OCI-LY3 (cell line): ENCODE measurements around the gene CLMP.
A peak's percentile ranks its signal among the peaks of the same experiment; 100 is the strongest.

Source experiments
- H2AFZ ChIP-seq: fragments of 200-600, 300-600 bp; shearing (Covaris generic); 2 replicates; pipeline ENCODE4 v1.6.0; 2014; ENCODE audit warnings: antibody characterized with exemption, low read depth, low read length
- H3K27ac ChIP-seq: fragments of 200-600, 300-600 bp; sonication (generic); 2 replicates; pipeline ENCODE4 v1.5.1; 2014; ENCODE audit warnings: mild to moderate bottlenecking, low read length, moderate library complexity, mixed read lengths
- H3K27me3 ChIP-seq: fragments of 200-600, 300-600 bp; sonication (generic); 2 replicates; pipeline ENCODE4 v1.6.1; 2014; ENCODE audit warnings: low read depth, low read length, mixed read lengths
- H3K36me3 ChIP-seq: fragments of 200-600, 300-600 bp; sonication (generic); replicated peaks from 2 replicates; pipeline ENCODE3; 2014; ENCODE audit warnings: low read depth, low read length, mixed read lengths
- H3K4me1 ChIP-seq: fragments of 300-600, 200-600 bp; sonication (generic); 2 replicates; pipeline ENCODE4 v1.6.1; 2014; ENCODE audit warnings: low read length, mixed read lengths
- H3K4me2 ChIP-seq: fragments of 200-600, 300-600 bp; sonication (generic); 2 replicates; pipeline ENCODE4 v1.6.1; 2014; ENCODE audit warnings: low read length, mixed read lengths
- H3K4me3 ChIP-seq: fragments of 300-600, 200-600 bp; sonication (generic); 2 replicates; pipeline ENCODE4 v1.5.1; 2014; ENCODE audit warnings: antibody characterized with exemption, mild to moderate bottlenecking, low read length, moderate library complexity
- H3K79me2 ChIP-seq: fragments of 300-600, 200-600 bp; shearing (Covaris generic); 2 replicates; pipeline ENCODE4 v1.6.1; 2014; ENCODE audit warnings: mild to moderate bottlenecking, low read length, mixed read lengths
- H3K9ac ChIP-seq: fragments of 300-600, 200-600 bp; shearing (Covaris generic); 2 replicates; pipeline ENCODE4 v1.6.0; 2014; ENCODE audit warnings: mild to moderate bottlenecking, low read length, moderate library complexity
- H3K9me3 ChIP-seq: fragments of 200-600, 300-600 bp; shearing (Covaris generic); 2 replicates; pipeline ENCODE4 v1.6.1; 2014; ENCODE audit warnings: low read length, mixed read lengths; ENCODE audit not compliant: insufficient read depth
- H4K20me1 ChIP-seq: fragments of 200-600, 300-600 bp; sonication (generic); 2 replicates; pipeline ENCODE4 v1.6.1; 2016; ENCODE audit warnings: low read length, mixed read lengths; ENCODE audit not compliant: insufficient read depth
- EZH2phosphoT487 ChIP-seq: fragments of 200-600 bp; shearing (Covaris generic); IDR thresholded peaks from 2 replicates; pipeline ENCODE4 v1.6.1; 2018; ENCODE audit warnings: antibody characterized with exemption, mixed run types, low read depth
- TF ChIP-seq, protein P1 (sequence below): fragments of 200-600, 300-600 bp; sonication (generic); IDR thresholded peaks from 2 replicates; pipeline ENCODE4 v1.5.1; 2014; ENCODE audit warnings: antibody characterized with exemption, low read length, low read depth

The CLMP gene

DNA sequence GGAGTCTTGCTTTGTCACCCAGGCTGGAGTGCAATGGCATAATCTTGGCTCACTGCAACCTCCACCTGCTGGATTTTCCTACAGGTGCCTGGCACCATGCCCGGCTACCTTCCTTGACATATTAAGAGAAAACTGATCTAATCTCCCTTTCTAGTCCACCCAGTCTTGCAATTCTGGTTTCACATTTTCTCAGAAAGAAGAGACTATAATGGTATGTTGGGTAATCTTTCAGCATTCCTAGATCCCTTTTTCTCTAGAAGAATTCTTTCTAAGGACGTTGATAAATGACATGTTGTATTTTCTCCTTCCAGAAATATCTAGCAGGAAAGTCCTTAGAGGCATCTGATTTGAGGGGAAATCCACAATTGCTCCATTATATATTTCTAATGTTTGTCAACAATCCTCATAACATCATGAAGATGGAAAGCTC lies 122.7 kb downstream of the CLMP start:
- TF ChIP-seq, protein P1, sequence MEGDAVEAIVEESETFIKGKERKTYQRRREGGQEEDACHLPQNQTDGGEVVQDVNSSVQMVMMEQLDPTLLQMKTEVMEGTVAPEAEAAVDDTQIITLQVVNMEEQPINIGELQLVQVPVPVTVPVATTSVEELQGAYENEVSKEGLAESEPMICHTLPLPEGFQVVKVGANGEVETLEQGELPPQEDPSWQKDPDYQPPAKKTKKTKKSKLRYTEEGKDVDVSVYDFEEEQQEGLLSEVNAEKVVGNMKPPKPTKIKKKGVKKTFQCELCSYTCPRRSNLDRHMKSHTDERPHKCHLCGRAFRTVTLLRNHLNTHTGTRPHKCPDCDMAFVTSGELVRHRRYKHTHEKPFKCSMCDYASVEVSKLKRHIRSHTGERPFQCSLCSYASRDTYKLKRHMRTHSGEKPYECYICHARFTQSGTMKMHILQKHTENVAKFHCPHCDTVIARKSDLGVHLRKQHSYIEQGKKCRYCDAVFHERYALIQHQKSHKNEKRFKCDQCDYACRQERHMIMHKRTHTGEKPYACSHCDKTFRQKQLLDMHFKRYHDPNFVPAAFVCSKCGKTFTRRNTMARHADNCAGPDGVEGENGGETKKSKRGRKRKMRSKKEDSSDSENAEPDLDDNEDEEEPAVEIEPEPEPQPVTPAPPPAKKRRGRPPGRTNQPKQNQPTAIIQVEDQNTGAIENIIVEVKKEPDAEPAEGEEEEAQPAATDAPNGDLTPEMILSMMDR: no peak
- no peak for TF ChIP-seq EZH2phosphoT487
- Histone ChIP-seq H4K20me1 (no peaks in the 10 kb centered on the region), H3K36me3 (no peaks in the 10 kb centered on the region), H3K79me2 (no peaks in the 10 kb centered on the region), H3K4me2 (no peak overlapping the region), H3K9ac (no peak overlapping the region), H3K4me1 (peaks cover 36% of the 10 kb centered on the region), H3K9me3 (no peaks in the 10 kb centered on the region), H3K4me3 (no peak overlapping the region), H3K27ac (no peak overlapping the region), H2AFZ (no peak overlapping the region), H3K27me3 (no peaks in the 10 kb centered on the region)

DNA sequence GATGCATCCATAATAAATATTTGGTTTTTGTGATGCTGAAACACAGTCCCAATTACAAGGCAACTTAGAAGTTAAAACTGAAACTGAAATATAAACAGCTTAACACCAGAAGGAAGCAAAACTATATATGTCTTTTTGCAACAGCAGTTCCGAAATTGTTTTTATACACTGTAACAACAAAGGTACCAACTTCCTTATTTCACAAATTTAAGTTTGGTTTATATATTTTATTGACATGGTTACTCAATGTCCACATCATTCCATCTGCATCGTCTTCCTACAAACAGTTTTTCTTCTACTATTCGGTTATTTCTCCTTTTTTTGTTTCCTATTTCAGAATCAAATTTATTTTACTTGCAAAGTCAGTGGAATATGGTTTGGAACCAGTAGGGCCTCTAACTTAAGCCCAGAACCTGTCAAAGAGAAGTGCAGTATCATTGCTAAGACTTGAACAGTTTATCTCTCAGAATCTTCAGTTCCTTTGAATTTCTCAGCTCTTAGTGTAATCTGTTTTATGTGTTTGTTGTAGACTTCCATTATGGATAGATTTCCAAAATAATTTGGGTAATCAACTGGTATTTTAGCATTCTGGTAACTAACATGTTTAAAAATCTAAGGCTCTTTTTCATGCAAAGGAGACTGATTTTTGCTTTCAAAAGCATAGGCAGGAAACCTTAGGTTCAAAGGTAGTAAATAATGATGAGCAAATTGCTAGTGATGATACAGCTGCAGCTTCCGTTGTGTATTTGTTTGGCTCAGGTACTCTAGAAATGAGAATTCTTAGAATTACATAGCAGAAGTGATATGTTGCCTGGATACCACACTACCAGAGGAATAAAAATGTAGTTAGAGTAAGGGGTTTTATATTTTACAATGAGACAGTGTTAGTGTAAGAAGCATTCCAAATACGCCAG lies 124.9 kb downstream of the CLMP start:
- Histone ChIP-seq H3K4me2 (peak overlapping the region; percentile 87), H3K27ac (peak overlapping the region; percentile 26; the same call in 1 of the 2 replicates), H3K4me1 (peaks cover 41% of the 10 kb centered on the region), H3K9me3 (no peaks in the 10 kb centered on the region), H3K36me3 (no peaks in the 10 kb centered on the region), H3K27me3 (no peaks in the 10 kb centered on the region), H3K4me3 (peak overlapping the region; percentile 59), H4K20me1 (no peaks in the 10 kb centered on the region), H2AFZ (peak overlapping the region; percentile 90; the same call in 1 of the 2 replicates), H3K9ac (peak overlapping the region; percentile 47), H3K79me2 (0 out of 2 replicates have a peak, but pooled peaks cover 1% of the 10 kb centered on the region)
- no peak for TF ChIP-seq EZH2phosphoT487
- TF ChIP-seq, protein P1: no peak

DNA sequence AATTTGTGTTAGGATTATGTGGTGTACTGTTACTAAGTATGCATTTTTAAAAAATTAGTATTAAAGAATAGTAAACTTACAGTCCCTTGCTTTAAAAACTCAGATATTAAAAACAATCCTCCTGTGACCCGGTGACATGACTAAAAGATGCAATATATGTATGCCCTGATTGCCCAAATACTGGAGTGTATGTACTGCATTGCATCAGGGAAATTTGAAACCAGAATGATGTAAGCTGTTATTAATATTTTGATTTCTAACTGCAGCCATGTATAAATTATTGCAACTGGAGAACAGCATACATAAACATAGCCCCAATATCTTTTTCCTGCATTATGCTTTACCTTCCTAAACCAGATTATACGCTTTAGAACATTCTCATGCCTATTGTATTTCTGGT lies 129.4 kb downstream of the CLMP start:
- H2AFZ ChIP-seq: no peak overlapping the region
- H3K9me3 ChIP-seq: no peaks in the 10 kb centered on the region
- H3K4me2 ChIP-seq: no peak overlapping the region
- no peak overlapping the region for H3K4me3 ChIP-seq
- peaks cover 43% of the 10 kb centered on the region for H3K79me2 ChIP-seq
- no peaks in the 10 kb centered on the region for H3K27me3 ChIP-seq
- H3K27ac ChIP-seq: no peak overlapping the region
- H3K36me3 ChIP-seq: peaks cover 13% of the 10 kb centered on the region
- peaks cover 43% of the 10 kb centered on the region for H3K4me1 ChIP-seq
- peaks cover 8% of the 10 kb centered on the region for H4K20me1 ChIP-seq
- no peak overlapping the region for H3K9ac ChIP-seq
- TF ChIP-seq, protein P1: no peak
- no peak for TF ChIP-seq EZH2phosphoT487

DNA sequence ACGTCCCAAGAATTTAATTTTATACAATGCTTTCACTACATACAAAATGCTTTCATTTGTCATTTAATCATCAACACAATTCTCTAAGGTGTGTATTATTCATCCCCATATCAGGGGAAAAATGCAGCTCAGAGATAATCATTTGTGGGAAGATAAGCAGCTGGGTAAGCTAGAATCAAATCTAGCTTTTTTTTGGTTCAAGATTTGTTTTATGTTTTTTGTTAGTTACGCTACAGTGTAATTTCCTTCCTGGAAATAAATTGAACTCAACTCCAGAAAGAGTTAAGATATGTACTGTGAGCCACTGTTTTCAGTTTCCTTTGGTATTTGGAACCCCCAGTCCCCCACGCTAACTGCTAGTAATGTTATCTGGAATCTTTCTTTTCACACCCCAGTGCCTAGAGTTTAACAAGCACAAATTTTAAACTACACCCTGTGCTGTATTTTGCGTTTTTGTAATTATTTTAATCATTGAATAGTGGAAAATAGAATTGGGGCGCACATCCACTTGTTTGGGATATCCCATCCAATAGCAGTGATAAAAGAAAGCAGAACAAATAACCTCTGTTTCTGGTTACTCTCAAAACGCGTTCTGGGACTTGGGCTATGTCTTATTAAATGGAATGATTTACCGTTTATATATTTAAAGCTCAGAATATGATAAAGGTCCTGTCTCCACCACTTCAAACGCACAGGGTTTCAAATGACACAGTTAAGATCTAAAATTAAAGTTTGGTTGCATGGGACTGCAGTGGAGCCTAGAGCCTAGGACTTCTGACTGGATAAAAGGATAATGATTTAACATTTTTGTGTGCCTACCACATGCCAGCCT lies 131.0 kb downstream of the CLMP start:
- Histone ChIP-seq H3K9me3 (no peaks in the 10 kb centered on the region), H4K20me1 (peaks cover 24% of the 10 kb centered on the region), H3K4me1 (peaks cover 42% of the 10 kb centered on the region), H3K4me3 (peak overlapping the region; percentile 100), H2AFZ (no peak overlapping the region), H3K9ac (peak overlapping the region; percentile 100), H3K79me2 (peaks cover 59% of the 10 kb centered on the region), H3K4me2 (peak overlapping the region; percentile 93), H3K27ac (peak overlapping the region; percentile 92), H3K27me3 (no peaks in the 10 kb centered on the region), H3K36me3 (peaks cover 28% of the 10 kb centered on the region)
- TF ChIP-seq, protein P1: no peak
- no peak for TF ChIP-seq EZH2phosphoT487
